ENCODE measurements around the gene AHCTF1. TPM values are rescaled to one million over a fixed set of nuclear protein-coding genes. Genes with fewer than 3 reads are reported as not detected.

Gene AHCTF1
- total RNA-seq: 10 to 100 TPM; 31.5 to 32.4 TPM
- 10 to 100 TPM in 1 of 2 donors, 1 to 10 TPM in 1; 7.5 to 13.7 TPM for polyA plus RNA-seq
- long read RNA-seq, donor 1, partial matches to known transcripts: 4 of 8 reads
- long read RNA-seq, donor 1, other reads (novel, unspliced or antisense): 4 of 8 reads
- long read RNA-seq, donor 2, partial matches to known transcripts: 5 of 10 reads
- long read RNA-seq, donor 2, other reads (novel, unspliced or antisense): 5 of 10 reads

DNA sequence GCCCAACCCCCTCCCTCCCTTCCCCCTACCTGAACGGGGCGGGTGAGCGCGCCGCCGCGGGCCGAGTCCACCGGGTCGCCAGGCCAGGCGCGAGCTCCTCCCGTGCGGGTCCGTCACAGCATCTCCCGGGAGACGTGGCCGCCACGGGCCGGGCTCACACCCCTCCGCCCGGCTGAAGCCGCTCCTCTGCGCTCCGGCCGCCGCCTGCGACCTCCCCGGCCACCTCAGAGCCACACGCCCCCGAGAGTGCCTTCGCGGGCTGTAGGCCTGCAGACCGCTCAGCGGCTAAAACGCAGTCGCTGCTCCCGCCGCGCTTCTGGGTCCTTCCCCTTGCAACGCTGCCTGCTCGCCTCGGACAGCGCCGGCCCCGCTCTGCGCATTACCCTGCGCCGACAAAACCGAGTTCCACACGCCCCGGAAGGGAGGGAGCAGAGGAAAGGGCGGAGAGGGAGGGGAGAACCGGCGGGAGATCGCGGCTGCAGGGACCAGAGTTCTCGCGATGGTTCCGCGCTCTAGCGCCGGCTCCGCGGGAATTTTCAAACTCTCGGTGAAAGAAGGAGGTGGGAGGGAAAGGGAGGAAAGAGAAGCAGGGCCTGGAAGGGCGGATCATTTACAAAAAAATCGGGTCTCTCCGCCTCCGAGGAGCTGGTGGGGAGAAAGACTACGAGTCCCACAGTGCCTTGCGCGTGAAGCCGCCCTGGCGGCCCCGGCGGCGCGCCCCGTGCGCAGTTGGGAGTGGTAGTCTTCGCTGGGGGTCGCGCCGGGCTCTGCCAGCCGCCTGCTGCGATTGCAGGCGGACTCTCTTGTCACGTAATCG, at the start of gene AHCTF1:
AHCTF1 (minus strand) TSS at position 400 of the 817 bp plus-strand sequence. CDS start 13,578 bp downstream, outside the sequence.
- ATAC-seq (ENCODE audit: low FRiP score): peak; percentile 99
- Histone ChIP-seq H3K36me3 (ENCODE audit: control insufficient read depth in 1 of 2, insufficient read depth in 2 of 2, low read length in 1 of 2) (no peaks in the 10 kb centered on the region), H3K4me3 (ENCODE audit: low read length in 2 of 2) (peak within 1 kb of the TSS; percentile 38 to 81), H3K27me3 (ENCODE audit: control insufficient read depth in 1 of 2, insufficient read depth in 2 of 2, low read length in 1 of 2) (no peaks in the 10 kb centered on the region), H3K9me3 (ENCODE audit: control insufficient read depth, low read length) (no peaks in the 10 kb centered on the region), H3K27ac (ENCODE audit: low read depth in 1 of 2, low read length in 2 of 2) (peak within 1 kb of the TSS; percentile 33 to 84), H3K4me1 (ENCODE audit: control insufficient read depth in 1 of 2, insufficient read depth in 2 of 2, low read length in 2 of 2) (no peaks in the 10 kb centered on the region)
- WGBS, 2 donors: 0% methylated on average over 64 to 90 of the region's 90 CpGs
- DNase-seq: peak; percentile 98
- intact Hi-C loops (cut with DNase I): loop anchor here (10.0 kb wide), 2 partner anchors 143 to 173 kb away; partner anchors contain the start of genes ZNF669 (in 1 of the 2) and ZNF670 (in 1 of the 2)

DNA sequence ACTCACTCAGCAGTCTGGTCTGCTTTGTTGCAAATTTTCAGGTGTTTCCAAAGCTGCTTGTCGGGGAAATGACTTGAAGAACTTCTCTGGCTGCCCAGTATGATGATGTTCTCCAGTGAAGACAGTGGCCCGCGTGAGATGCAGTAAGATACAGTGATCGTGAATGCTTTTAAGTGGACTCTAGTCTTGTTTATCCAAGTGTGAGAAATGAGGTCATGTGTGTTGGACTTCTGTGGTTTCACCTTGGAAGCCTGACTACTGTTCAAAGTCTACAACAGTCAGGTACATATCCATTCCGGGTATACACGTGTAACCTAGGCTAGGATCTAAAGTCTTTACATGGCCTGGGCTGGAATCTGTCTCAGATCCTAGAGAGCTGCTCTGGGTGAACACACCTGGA, 47.0 kb upstream of the AHCTF1 start:
- no peaks in the 10 kb centered on the region for H3K4me1 ChIP-seq (ENCODE audit: control insufficient read depth in 1 of 2, insufficient read depth in 2 of 2, low read length in 2 of 2)
- H3K27ac ChIP-seq (ENCODE audit: low read depth in 1 of 2, low read length in 2 of 2): no peak overlapping the region
- H3K36me3 ChIP-seq (ENCODE audit: control insufficient read depth in 1 of 2, insufficient read depth in 2 of 2, low read length in 1 of 2): no peaks in the 10 kb centered on the region
- H3K27me3 ChIP-seq (ENCODE audit: control insufficient read depth in 1 of 2, insufficient read depth in 2 of 2, low read length in 1 of 2): no peaks in the 10 kb centered on the region
- WGBS, 2 donors: 98 to 99% methylated on average over 6 of the region's 6 CpGs
- ATAC-seq (ENCODE audit: low FRiP score): no peak
- DNase-seq: no peak
- H3K4me3 ChIP-seq (ENCODE audit: low read length in 2 of 2): no peak overlapping the region
- intact Hi-C loops (cut with DNase I): no loop called here
- H3K9me3 ChIP-seq (ENCODE audit: control insufficient read depth, low read length): peaks cover 3% of the 10 kb centered on the region

DNA sequence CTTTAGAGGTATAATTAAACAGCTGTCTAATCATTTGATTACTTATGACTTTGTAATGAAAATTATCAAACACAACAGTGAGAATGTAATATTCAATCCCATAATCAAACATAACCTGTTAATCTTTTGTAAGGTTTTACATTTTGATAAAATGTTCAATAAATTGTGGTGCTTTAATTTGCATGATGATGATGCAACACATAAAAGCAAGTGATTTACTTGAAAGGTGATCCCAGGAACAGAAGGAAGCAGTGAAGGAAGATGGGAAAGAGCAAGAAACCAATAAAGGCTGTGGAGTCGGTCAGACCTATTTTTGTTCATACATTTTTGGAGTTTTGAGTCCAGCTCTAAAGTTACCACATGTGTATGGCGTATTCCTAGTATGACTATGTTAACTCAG, 46.5 kb upstream of the AHCTF1 start:
- peaks cover 1% of the 10 kb centered on the region for H3K9me3 ChIP-seq (ENCODE audit: control insufficient read depth, low read length)
- 96 to 97% methylated on average over 2 of the region's 2 CpGs for WGBS, 2 donors
- intact Hi-C loops (cut with DNase I): no loop called here
- DNase-seq: no peak
- H3K4me1 ChIP-seq (ENCODE audit: control insufficient read depth in 1 of 2, insufficient read depth in 2 of 2, low read length in 2 of 2): no peaks in the 10 kb centered on the region
- no peak for ATAC-seq (ENCODE audit: low FRiP score)
- no peak overlapping the region for H3K4me3 ChIP-seq (ENCODE audit: low read length in 2 of 2)
- no peak overlapping the region for H3K27ac ChIP-seq (ENCODE audit: low read depth in 1 of 2, low read length in 2 of 2)
- no peaks in the 10 kb centered on the region for H3K27me3 ChIP-seq (ENCODE audit: control insufficient read depth in 1 of 2, insufficient read depth in 2 of 2, low read length in 1 of 2)
- H3K36me3 ChIP-seq (ENCODE audit: control insufficient read depth in 1 of 2, insufficient read depth in 2 of 2, low read length in 1 of 2): no peaks in the 10 kb centered on the region

GRCh38 chr1:246971969-246972368, 40.2 kb upstream of the AHCTF1 start:
- no peak for DNase-seq
- WGBS, 2 donors: 94% methylated on average over 7 of the region's 7 CpGs
- no peak overlapping the region for H3K27ac ChIP-seq (ENCODE audit: low read depth in 1 of 2, low read length in 2 of 2)
- no peaks in the 10 kb centered on the region for H3K9me3 ChIP-seq (ENCODE audit: control insufficient read depth, low read length)
- no peak overlapping the region for H3K4me3 ChIP-seq (ENCODE audit: low read length in 2 of 2)
- ATAC-seq (ENCODE audit: low FRiP score): no peak
- no peaks in the 10 kb centered on the region for H3K36me3 ChIP-seq (ENCODE audit: control insufficient read depth in 1 of 2, insufficient read depth in 2 of 2, low read length in 1 of 2)
- intact Hi-C loops (cut with DNase I): loop anchor here in 1 of 2 donors (5.0 kb wide), 1 partner anchor 65 kb away; no protein-coding TSS in a partner anchor
- H3K4me1 ChIP-seq (ENCODE audit: control insufficient read depth in 1 of 2, insufficient read depth in 2 of 2, low read length in 2 of 2): no peaks in the 10 kb centered on the region
- H3K27me3 ChIP-seq (ENCODE audit: control insufficient read depth in 1 of 2, insufficient read depth in 2 of 2, low read length in 1 of 2): no peaks in the 10 kb centered on the region

DNA sequence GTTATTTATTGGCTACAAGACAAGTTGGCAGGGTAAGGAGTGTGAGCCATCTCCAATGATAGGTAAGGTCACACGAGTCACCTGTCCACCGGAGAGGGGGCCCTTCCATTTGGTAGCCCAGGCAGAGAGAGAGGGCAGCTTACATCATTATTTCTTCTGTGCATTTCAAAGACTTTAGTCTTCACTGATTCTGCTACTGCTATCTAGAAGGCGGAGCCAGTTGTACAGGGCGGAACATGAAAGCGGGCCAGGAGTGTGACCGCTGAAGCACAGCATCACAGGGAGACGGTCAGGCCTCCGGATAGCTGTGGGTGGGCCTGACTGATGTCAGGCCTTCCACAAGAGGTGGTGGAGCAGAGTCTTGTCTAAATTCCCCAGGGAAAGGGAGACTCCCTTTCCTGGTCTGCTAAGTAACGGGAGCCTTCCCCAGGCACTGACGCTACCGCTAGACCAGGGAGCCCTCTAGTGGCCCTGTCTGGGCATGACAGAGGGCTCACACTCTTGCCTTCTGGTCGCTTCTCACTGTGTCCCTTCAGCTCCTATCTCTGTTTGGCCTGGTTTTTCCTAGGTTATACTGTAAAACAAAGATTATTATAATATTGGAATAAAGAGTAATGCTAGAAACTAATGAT, 39.5 kb upstream of the AHCTF1 start:
- Histone ChIP-seq H3K4me3 (ENCODE audit: low read length in 2 of 2) (no peak overlapping the region), H3K4me1 (ENCODE audit: control insufficient read depth in 1 of 2, insufficient read depth in 2 of 2, low read length in 2 of 2) (no peaks in the 10 kb centered on the region), H3K27ac (ENCODE audit: low read depth in 1 of 2, low read length in 2 of 2) (no peak overlapping the region), H3K9me3 (ENCODE audit: control insufficient read depth, low read length) (no peaks in the 10 kb centered on the region), H3K27me3 (ENCODE audit: control insufficient read depth in 1 of 2, insufficient read depth in 2 of 2, low read length in 1 of 2) (no peaks in the 10 kb centered on the region), H3K36me3 (ENCODE audit: control insufficient read depth in 1 of 2, insufficient read depth in 2 of 2, low read length in 1 of 2) (no peaks in the 10 kb centered on the region)
- DNase-seq (peak in 1 of 2 donors; percentile 66), ATAC-seq (ENCODE audit: low FRiP score) (no peak)
- 64 to 69% methylated on average over 12 of the region's 12 CpGs for WGBS, 2 donors
- intact Hi-C loops (cut with DNase I): loop anchor here in 1 of 2 donors (5.0 kb wide), 1 partner anchor 64 kb away; no protein-coding TSS in a partner anchor

DNA sequence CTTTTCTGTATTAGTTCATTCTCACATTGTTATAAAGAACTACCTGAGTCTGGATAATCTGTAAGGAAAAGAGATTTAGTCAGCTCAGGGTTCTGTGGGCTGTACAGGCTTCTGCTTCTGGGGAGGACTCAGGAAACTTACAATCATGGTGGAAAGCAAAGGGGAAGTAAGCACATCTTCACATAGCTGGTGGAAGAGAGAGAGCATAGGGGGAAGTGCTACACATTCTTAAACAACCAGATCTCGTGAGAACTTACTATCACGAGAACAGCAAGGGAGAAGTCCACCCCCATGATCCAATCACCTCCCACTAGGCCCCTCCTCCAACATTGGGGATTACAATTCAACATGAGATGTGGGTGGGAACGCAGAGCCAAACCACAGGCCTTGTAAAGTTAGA, 37.9 kb upstream of the AHCTF1 start:
- no peak for ATAC-seq (ENCODE audit: low FRiP score)
- H3K4me3 ChIP-seq (ENCODE audit: low read length in 2 of 2): no peak overlapping the region
- intact Hi-C loops (cut with DNase I): loop anchor here in 1 of 2 donors (5.0 kb wide), 1 partner anchor 62 kb away; no protein-coding TSS in a partner anchor
- WGBS, 2 donors: 90 to 93% methylated on average over 3 of the region's 3 CpGs
- no peaks in the 10 kb centered on the region for H3K27me3 ChIP-seq (ENCODE audit: control insufficient read depth in 1 of 2, insufficient read depth in 2 of 2, low read length in 1 of 2)
- H3K27ac ChIP-seq (ENCODE audit: low read depth in 1 of 2, low read length in 2 of 2): no peak overlapping the region
- DNase-seq: no peak
- H3K36me3 ChIP-seq (ENCODE audit: control insufficient read depth in 1 of 2, insufficient read depth in 2 of 2, low read length in 1 of 2): no peaks in the 10 kb centered on the region
- H3K4me1 ChIP-seq (ENCODE audit: control insufficient read depth in 1 of 2, insufficient read depth in 2 of 2, low read length in 2 of 2): no peaks in the 10 kb centered on the region
- H3K9me3 ChIP-seq (ENCODE audit: control insufficient read depth, low read length): no peaks in the 10 kb centered on the region

- intact Hi-C loops (cut with DNase I): no loop called here
- 97 to 98% methylated on average over 2 of the region's 2 CpGs for WGBS, 2 donors
These were observed 34.8 kb upstream of the AHCTF1 start for GRCh38 chr1:246966502-246966901.

DNA sequence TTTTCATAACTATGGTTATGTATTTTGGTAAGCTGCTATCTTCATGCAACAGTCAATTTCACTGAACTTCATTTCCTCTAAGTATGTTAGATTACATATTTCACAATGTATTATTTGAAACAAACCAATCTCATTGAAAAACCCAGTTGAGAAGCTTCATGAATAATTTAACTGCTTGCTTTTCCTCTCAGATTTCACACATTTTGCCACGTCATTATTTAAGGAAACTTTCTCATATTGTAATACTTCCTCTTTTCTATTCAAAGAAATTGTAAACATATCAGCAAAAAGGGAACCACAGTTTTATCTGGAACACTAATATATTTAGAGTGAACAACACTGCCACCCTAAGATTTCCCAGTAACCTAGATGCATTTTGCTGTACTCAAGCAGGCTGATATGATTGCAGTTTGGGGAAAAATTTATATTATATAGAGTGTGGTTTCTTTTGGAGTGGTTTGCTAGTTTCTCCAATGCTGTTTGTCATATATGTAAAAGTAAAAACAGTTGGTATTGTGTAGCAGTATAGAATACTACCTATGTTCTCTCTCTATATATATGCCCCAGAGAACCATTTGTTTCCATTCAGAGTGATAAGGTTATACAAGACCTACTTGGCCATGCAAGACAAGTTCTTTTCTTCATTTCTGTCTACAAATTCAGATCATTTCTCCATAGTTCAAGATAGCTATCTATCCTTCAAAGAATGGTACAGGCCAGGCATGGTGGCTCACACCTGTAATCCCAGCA, 28.4 kb upstream of the AHCTF1 start:
- no peaks in the 10 kb centered on the region for H3K4me1 ChIP-seq (ENCODE audit: control insufficient read depth in 1 of 2, insufficient read depth in 2 of 2, low read length in 2 of 2)
- no peak overlapping the region for H3K4me3 ChIP-seq (ENCODE audit: low read length in 2 of 2)
- ATAC-seq (ENCODE audit: low FRiP score) (peak; percentile 52), DNase-seq (no peak)
- H3K9me3 ChIP-seq (ENCODE audit: control insufficient read depth, low read length): no peaks in the 10 kb centered on the region
- no peaks in the 10 kb centered on the region for H3K27me3 ChIP-seq (ENCODE audit: control insufficient read depth in 1 of 2, insufficient read depth in 2 of 2, low read length in 1 of 2)
- 8 to 15% methylated on average over 1 of the region's 1 CpG for WGBS, 2 donors
- H3K27ac ChIP-seq (ENCODE audit: low read depth in 1 of 2, low read length in 2 of 2): no peak overlapping the region
- no peaks in the 10 kb centered on the region for H3K36me3 ChIP-seq (ENCODE audit: control insufficient read depth in 1 of 2, insufficient read depth in 2 of 2, low read length in 1 of 2)
- intact Hi-C loops (cut with DNase I): no loop called here

More at GRCh38 chr1:246966502-246966901, 34.8 kb upstream of the AHCTF1 start:
- no peaks in the 10 kb centered on the region for H3K4me1 ChIP-seq (ENCODE audit: control insufficient read depth in 1 of 2, insufficient read depth in 2 of 2, low read length in 2 of 2)
- no peaks in the 10 kb centered on the region for H3K27me3 ChIP-seq (ENCODE audit: control insufficient read depth in 1 of 2, insufficient read depth in 2 of 2, low read length in 1 of 2)
- DNase-seq: no peak
- H3K4me3 ChIP-seq (ENCODE audit: low read length in 2 of 2): no peak overlapping the region
- H3K27ac ChIP-seq (ENCODE audit: low read depth in 1 of 2, low read length in 2 of 2): no peak overlapping the region
- ATAC-seq (ENCODE audit: low FRiP score): no peak
- no peaks in the 10 kb centered on the region for H3K36me3 ChIP-seq (ENCODE audit: control insufficient read depth in 1 of 2, insufficient read depth in 2 of 2, low read length in 1 of 2)
- no peaks in the 10 kb centered on the region for H3K9me3 ChIP-seq (ENCODE audit: control insufficient read depth, low read length)
